Measurements from ENCODE around the gene MZB1.

MZB1 gene

GRCh38 chr5:139402561-139403158 lies 12.9 kb upstream of the MZB1 start:
- Histone ChIP-seq H2AFZ (ENCODE audit: low read depth, low read length) (no peak overlapping the region), H3K4me1 (ENCODE audit: control insufficient read depth, insufficient read depth, low read depth, low read length) (peaks cover 7% of the 10 kb centered on the region), H3K36me3 (ENCODE audit: control insufficient read depth in 1 of 2, insufficient read depth in 2 of 2, low read depth in 1 of 2, low read length in 2 of 2) (peaks cover 7 to 18% of the 10 kb centered on the region in 2 experiments), H3K4me2 (ENCODE audit: low read length, poor library complexity, severe bottlenecking) (no peak overlapping the region), H3K27ac (ENCODE audit: low read length, poor library complexity, severe bottlenecking) (no peak overlapping the region), H3K23ac (ENCODE audit: low read length in 2 of 2) (no peak overlapping the region), H2BK15ac (ENCODE audit: low read depth, poor library complexity, severe bottlenecking) (peak overlapping the region; percentile 80), H3K4me3 (ENCODE audit: insufficient read depth in 1 of 2, low read depth in 1 of 2, low read length in 2 of 2) (peak overlapping the region in 1 of 2 experiments; percentile 83), H3K79me1 (replicated peaks; ENCODE audit: low read length, poor library complexity, severe bottlenecking) (peaks cover 7% of the 10 kb centered on the region), H3K9ac (ENCODE audit: low read length) (peak overlapping the region; percentile 90), H3K9me3 (ENCODE audit: control insufficient read depth, low read length) (no peaks in the 10 kb centered on the region), H2BK12ac (ENCODE audit: low read length in 2 of 2) (no peak overlapping the region), H3K18ac (ENCODE audit: low read depth in 1 of 2, low read length in 2 of 2) (no peak overlapping the region), H3K27me3 (ENCODE audit: control insufficient read depth in 1 of 2, insufficient read depth in 1 of 2, low read length in 2 of 2) (no peaks in the 10 kb centered on the region), H3K4ac (ENCODE audit: low read depth in 1 of 2, low read length in 2 of 2) (no peak overlapping the region), H2BK5ac (ENCODE audit: low read depth, low read length, poor library complexity, severe bottlenecking) (no peak overlapping the region), H4K8ac (ENCODE audit: low read length) (no peak overlapping the region), H4K91ac (ENCODE audit: low read length) (no peak overlapping the region), H3K14ac (ENCODE audit: low read length in 2 of 2) (no peak overlapping the region), H2BK120ac (ENCODE audit: low read depth, low read length) (no peak overlapping the region), H2AK5ac (ENCODE audit: low read length, severe bottlenecking) (no peak overlapping the region)
- DNase-seq: peak; percentile 26
- 75% methylated on average over 7 of the region's 7 CpGs for WGBS

GRCh38 chr5:139401546-139401945 lies 11.8 kb upstream of the MZB1 start:
- Histone ChIP-seq H3K4me3 (ENCODE audit: insufficient read depth in 1 of 2, low read depth in 1 of 2, low read length in 2 of 2) (no peak overlapping the region), H3K9ac (ENCODE audit: low read length) (no peak overlapping the region), H3K23ac (ENCODE audit: low read length in 2 of 2) (no peak overlapping the region), H3K79me1 (replicated peaks; ENCODE audit: low read length, poor library complexity, severe bottlenecking) (peaks cover 7% of the 10 kb centered on the region), H3K14ac (ENCODE audit: low read length in 2 of 2) (no peak overlapping the region), H3K4me2 (ENCODE audit: low read length, poor library complexity, severe bottlenecking) (no peak overlapping the region), H4K91ac (ENCODE audit: low read length) (no peak overlapping the region), H2BK15ac (ENCODE audit: low read depth, poor library complexity, severe bottlenecking) (no peak overlapping the region), H3K27ac (ENCODE audit: low read length, poor library complexity, severe bottlenecking) (no peak overlapping the region), H3K18ac (ENCODE audit: low read depth in 1 of 2, low read length in 2 of 2) (no peak overlapping the region), H2BK120ac (ENCODE audit: low read depth, low read length) (no peak overlapping the region), H2AK5ac (ENCODE audit: low read length, severe bottlenecking) (no peak overlapping the region), H2BK5ac (ENCODE audit: low read depth, low read length, poor library complexity, severe bottlenecking) (no peak overlapping the region), H2BK12ac (ENCODE audit: low read length in 2 of 2) (no peak overlapping the region), H3K4me1 (ENCODE audit: control insufficient read depth, insufficient read depth, low read depth, low read length) (peaks cover 7% of the 10 kb centered on the region), H3K27me3 (ENCODE audit: control insufficient read depth in 1 of 2, insufficient read depth in 1 of 2, low read length in 2 of 2) (no peaks in the 10 kb centered on the region), H4K8ac (ENCODE audit: low read length) (no peak overlapping the region), H3K4ac (ENCODE audit: low read depth in 1 of 2, low read length in 2 of 2) (no peak overlapping the region), H3K9me3 (ENCODE audit: control insufficient read depth, low read length) (no peaks in the 10 kb centered on the region), H2AFZ (ENCODE audit: low read depth, low read length) (no peak overlapping the region), H3K36me3 (ENCODE audit: control insufficient read depth in 1 of 2, insufficient read depth in 2 of 2, low read depth in 1 of 2, low read length in 2 of 2) (peaks cover 7 to 20% of the 10 kb centered on the region in 2 experiments)
- 96% methylated on average over 8 of the region's 10 CpGs for WGBS
- DNase-seq: no peak

GRCh38 chr5:139399501-139400121 lies 9.9 kb upstream of the MZB1 start:
- WGBS: 94% methylated on average over 6 of the region's 6 CpGs
- Histone ChIP-seq H3K23ac (ENCODE audit: low read length in 2 of 2) (no peak overlapping the region), H3K27ac (ENCODE audit: low read length, poor library complexity, severe bottlenecking) (no peak overlapping the region), H3K18ac (ENCODE audit: low read depth in 1 of 2, low read length in 2 of 2) (no peak overlapping the region), H3K79me1 (replicated peaks; ENCODE audit: low read length, poor library complexity, severe bottlenecking) (peaks cover 7% of the 10 kb centered on the region), H4K8ac (ENCODE audit: low read length) (no peak overlapping the region), H3K4me2 (ENCODE audit: low read length, poor library complexity, severe bottlenecking) (no peak overlapping the region), H4K91ac (ENCODE audit: low read length) (peak overlapping the region; percentile 31), H2BK5ac (ENCODE audit: low read depth, low read length, poor library complexity, severe bottlenecking) (no peak overlapping the region), H2AK5ac (ENCODE audit: low read length, severe bottlenecking) (no peak overlapping the region), H2BK12ac (ENCODE audit: low read length in 2 of 2) (no peak overlapping the region), H3K4ac (ENCODE audit: low read depth in 1 of 2, low read length in 2 of 2) (no peak overlapping the region), H3K27me3 (ENCODE audit: control insufficient read depth in 1 of 2, insufficient read depth in 1 of 2, low read length in 2 of 2) (peaks cover 7 to 10% of the 10 kb centered on the region in 2 experiments), H3K14ac (ENCODE audit: low read length in 2 of 2) (no peak overlapping the region), H3K9me3 (ENCODE audit: control insufficient read depth, low read length) (no peaks in the 10 kb centered on the region), H2BK15ac (ENCODE audit: low read depth, poor library complexity, severe bottlenecking) (no peak overlapping the region), H3K4me3 (ENCODE audit: insufficient read depth in 1 of 2, low read depth in 1 of 2, low read length in 2 of 2) (no peak overlapping the region), H3K9ac (ENCODE audit: low read length) (no peak overlapping the region), H2AFZ (ENCODE audit: low read depth, low read length) (no peak overlapping the region), H3K4me1 (ENCODE audit: control insufficient read depth, insufficient read depth, low read depth, low read length) (peaks cover 15% of the 10 kb centered on the region), H2BK120ac (ENCODE audit: low read depth, low read length) (no peak overlapping the region), H3K36me3 (ENCODE audit: control insufficient read depth in 1 of 2, insufficient read depth in 2 of 2, low read depth in 1 of 2, low read length in 2 of 2) (peaks cover 7 to 20% of the 10 kb centered on the region in 2 experiments)
- no peak for DNase-seq

DNA sequence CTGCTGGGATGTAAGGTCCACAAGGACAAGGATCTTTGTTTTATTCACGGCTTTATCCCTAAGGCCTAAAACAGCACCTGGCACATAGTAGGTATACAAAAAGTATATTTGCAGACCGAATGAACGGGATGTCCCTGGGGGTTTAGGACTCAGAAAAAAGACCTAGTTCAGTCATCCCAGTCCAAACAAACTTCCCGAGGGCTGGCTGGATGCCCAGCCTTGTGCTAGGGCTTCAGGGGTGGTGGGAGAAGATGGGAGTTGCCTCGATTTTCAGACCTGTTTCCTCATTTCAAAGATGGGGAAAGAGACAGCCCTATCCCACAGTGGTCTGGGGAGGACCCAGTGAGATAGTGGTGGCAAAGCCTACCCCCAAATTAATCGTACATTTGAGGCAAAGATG lies 8.2 kb upstream of the MZB1 start:
- H3K4me3 ChIP-seq (ENCODE audit: insufficient read depth in 1 of 2, low read depth in 1 of 2, low read length in 2 of 2): no peak overlapping the region
- H4K91ac ChIP-seq (ENCODE audit: low read length): no peak overlapping the region
- no peak overlapping the region for H3K9ac ChIP-seq (ENCODE audit: low read length)
- H3K4ac ChIP-seq (ENCODE audit: low read depth in 1 of 2, low read length in 2 of 2): no peak overlapping the region
- H3K14ac ChIP-seq (ENCODE audit: low read length in 2 of 2): no peak overlapping the region
- no peak overlapping the region for H3K23ac ChIP-seq (ENCODE audit: low read length in 2 of 2)
- DNase-seq: no peak
- H3K4me2 ChIP-seq (ENCODE audit: low read length, poor library complexity, severe bottlenecking): no peak overlapping the region
- peaks cover 7 to 20% of the 10 kb centered on the region in 2 experiments for H3K36me3 ChIP-seq (ENCODE audit: control insufficient read depth in 1 of 2, insufficient read depth in 2 of 2, low read depth in 1 of 2, low read length in 2 of 2)
- H4K8ac ChIP-seq (ENCODE audit: low read length): no peak overlapping the region
- no peaks in the 10 kb centered on the region for H3K9me3 ChIP-seq (ENCODE audit: control insufficient read depth, low read length)
- H3K27ac ChIP-seq (ENCODE audit: low read length, poor library complexity, severe bottlenecking): no peak overlapping the region
- peaks cover 23% of the 10 kb centered on the region for H3K4me1 ChIP-seq (ENCODE audit: control insufficient read depth, insufficient read depth, low read depth, low read length)
- H2BK12ac ChIP-seq (ENCODE audit: low read length in 2 of 2): no peak overlapping the region
- no peak overlapping the region for H2BK120ac ChIP-seq (ENCODE audit: low read depth, low read length)
- WGBS: 77% methylated on average over 6 of the region's 6 CpGs
- H3K27me3 ChIP-seq (ENCODE audit: control insufficient read depth in 1 of 2, insufficient read depth in 1 of 2, low read length in 2 of 2): peaks cover 18 to 26% of the 10 kb centered on the region in 2 experiments
- H3K79me1 ChIP-seq (replicated peaks; ENCODE audit: low read length, poor library complexity, severe bottlenecking): peaks cover 6% of the 10 kb centered on the region
- no peak overlapping the region for H2BK15ac ChIP-seq (ENCODE audit: low read depth, poor library complexity, severe bottlenecking)
- H2AK5ac ChIP-seq (ENCODE audit: low read length, severe bottlenecking): no peak overlapping the region
- no peak overlapping the region for H2AFZ ChIP-seq (ENCODE audit: low read depth, low read length)
- no peak overlapping the region for H3K18ac ChIP-seq (ENCODE audit: low read depth in 1 of 2, low read length in 2 of 2)
- no peak overlapping the region for H2BK5ac ChIP-seq (ENCODE audit: low read depth, low read length, poor library complexity, severe bottlenecking)
